Measurements from ENCODE around the gene ASTN2.

The ASTN2 gene

DNA sequence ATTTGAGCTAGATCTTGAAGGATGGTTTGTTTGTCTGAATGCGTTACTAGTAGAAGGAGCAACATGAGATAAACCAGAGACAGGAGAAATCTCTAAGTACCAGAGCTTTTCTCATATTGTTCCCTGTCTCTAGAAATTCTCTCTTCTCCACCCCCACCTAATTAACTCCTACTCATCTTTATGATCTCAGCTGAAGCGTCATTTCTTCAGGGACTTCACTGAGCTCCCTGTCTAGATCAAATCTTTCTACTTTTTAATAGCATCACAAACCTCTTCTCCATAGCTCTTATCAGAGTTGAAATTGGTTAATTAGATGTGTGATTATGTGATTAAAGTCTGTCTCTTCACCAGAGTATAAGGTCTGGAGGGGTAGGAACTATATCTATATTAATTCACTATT is 1035.0 kb downstream of the ASTN2 start:
- TF ChIP-seq, protein P1, sequence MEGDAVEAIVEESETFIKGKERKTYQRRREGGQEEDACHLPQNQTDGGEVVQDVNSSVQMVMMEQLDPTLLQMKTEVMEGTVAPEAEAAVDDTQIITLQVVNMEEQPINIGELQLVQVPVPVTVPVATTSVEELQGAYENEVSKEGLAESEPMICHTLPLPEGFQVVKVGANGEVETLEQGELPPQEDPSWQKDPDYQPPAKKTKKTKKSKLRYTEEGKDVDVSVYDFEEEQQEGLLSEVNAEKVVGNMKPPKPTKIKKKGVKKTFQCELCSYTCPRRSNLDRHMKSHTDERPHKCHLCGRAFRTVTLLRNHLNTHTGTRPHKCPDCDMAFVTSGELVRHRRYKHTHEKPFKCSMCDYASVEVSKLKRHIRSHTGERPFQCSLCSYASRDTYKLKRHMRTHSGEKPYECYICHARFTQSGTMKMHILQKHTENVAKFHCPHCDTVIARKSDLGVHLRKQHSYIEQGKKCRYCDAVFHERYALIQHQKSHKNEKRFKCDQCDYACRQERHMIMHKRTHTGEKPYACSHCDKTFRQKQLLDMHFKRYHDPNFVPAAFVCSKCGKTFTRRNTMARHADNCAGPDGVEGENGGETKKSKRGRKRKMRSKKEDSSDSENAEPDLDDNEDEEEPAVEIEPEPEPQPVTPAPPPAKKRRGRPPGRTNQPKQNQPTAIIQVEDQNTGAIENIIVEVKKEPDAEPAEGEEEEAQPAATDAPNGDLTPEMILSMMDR (IDR thresholded peaks at IDR 0.05; ENCODE audit: low read depth, low read length, poor library complexity, severe bottlenecking), result no peak
- no peak for TF ChIP-seq EZH2phosphoT487 (IDR thresholded peaks at IDR 0.05; ENCODE audit: borderline replicate concordance, low read length)
- Histone ChIP-seq H3K4me3 (ENCODE audit: low read length) (no peak overlapping the region), H3K27ac (ENCODE audit: low read depth, low read length) (no peak overlapping the region), H3F3A (ENCODE audit: control insufficient read depth, insufficient read depth) (no peaks in the 10 kb centered on the region), H4K20me1 (ENCODE audit: control insufficient read depth, insufficient read depth, low read depth, low read length) (no peaks in the 10 kb centered on the region), H3K36me3 (ENCODE audit: control insufficient read depth, low read length) (no peaks in the 10 kb centered on the region), H3K4me1 (ENCODE audit: control insufficient read depth, low read length) (peaks cover 3% of the 10 kb centered on the region; the same call in 1 of the 2 replicates), H3K9me2 (replicated peaks; ENCODE audit: control insufficient read depth, low read length) (no peaks in the 10 kb centered on the region), H3K9me3 (ENCODE audit: control insufficient read depth, insufficient read depth, low read length) (no peaks in the 10 kb centered on the region), H3K4me2 (ENCODE audit: low read length) (no peak overlapping the region), H3K79me2 (ENCODE audit: control insufficient read depth, low read length) (no peaks in the 10 kb centered on the region), H3K27me3 (ENCODE audit: control insufficient read depth, low read length) (no peaks in the 10 kb centered on the region)

DNA sequence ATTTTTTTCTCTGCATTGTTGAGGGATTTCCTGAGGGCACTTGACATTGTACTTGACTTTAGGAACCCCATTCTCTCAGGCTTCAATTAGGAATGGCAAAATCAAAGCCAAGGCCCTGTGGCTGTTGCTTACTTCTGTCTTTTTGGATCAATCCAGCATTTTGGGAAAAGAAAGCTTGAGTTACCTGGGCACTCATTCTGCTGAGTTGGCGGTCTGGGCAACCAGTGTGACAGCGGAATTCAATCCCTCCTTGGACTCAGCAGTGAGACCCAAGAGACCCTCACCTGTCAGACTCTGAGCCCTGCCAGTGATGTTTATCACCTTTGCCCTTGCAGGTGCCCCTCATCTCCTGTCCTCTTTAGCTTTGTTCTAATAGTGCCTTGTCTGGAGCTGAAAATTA is 1036.0 kb downstream of the ASTN2 start:
- Histone ChIP-seq H3K79me2 (ENCODE audit: control insufficient read depth, low read length) (no peaks in the 10 kb centered on the region), H4K20me1 (ENCODE audit: control insufficient read depth, insufficient read depth, low read depth, low read length) (no peaks in the 10 kb centered on the region), H3K27me3 (ENCODE audit: control insufficient read depth, low read length) (no peaks in the 10 kb centered on the region), H3K4me2 (ENCODE audit: low read length) (no peak overlapping the region), H3K27ac (ENCODE audit: low read depth, low read length) (no peak overlapping the region), H3K9me2 (replicated peaks; ENCODE audit: control insufficient read depth, low read length) (no peaks in the 10 kb centered on the region), H3F3A (ENCODE audit: control insufficient read depth, insufficient read depth) (no peaks in the 10 kb centered on the region), H3K9me3 (ENCODE audit: control insufficient read depth, insufficient read depth, low read length) (no peaks in the 10 kb centered on the region), H3K36me3 (ENCODE audit: control insufficient read depth, low read length) (no peaks in the 10 kb centered on the region), H3K4me3 (ENCODE audit: low read length) (no peak overlapping the region), H3K4me1 (ENCODE audit: control insufficient read depth, low read length) (peaks cover 3% of the 10 kb centered on the region; the same call in 1 of the 2 replicates)
- TF ChIP-seq EZH2phosphoT487 (IDR thresholded peaks at IDR 0.05; ENCODE audit: borderline replicate concordance, low read length), result no peak
- TF ChIP-seq, protein P1 (IDR thresholded peaks at IDR 0.05; ENCODE audit: low read depth, low read length, poor library complexity, severe bottlenecking), result no peak

DNA sequence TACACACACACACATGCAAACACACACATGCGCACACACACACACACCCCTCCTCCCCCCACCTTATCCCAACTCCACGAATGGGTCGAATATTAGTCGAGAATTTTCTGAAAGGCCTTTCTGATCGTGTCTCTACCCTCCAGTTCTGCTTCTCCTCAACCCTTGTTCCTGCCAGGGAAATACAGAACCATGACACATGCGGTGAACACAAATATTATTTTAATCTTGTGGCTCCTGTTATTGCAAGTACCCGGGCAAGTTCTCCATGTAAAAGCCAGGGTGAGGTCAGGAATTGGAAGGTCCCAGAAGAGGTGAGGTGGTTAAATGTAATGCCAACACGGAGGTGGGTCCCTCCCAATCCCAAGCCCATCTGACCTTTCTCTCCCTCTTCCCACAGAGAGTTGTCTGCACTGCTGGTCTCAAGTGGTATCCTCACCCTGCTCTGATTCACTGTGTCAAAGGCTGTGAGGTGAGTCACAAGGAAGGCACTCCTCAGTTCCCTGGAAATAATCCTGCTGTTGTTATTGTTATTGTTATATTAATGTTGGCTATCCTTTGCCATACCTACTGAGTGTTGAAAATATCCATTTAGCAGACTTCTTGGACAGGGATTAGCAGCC is 1037.6 kb downstream of the ASTN2 start:
- Histone ChIP-seq H3K9me3 (ENCODE audit: control insufficient read depth, insufficient read depth, low read length) (no peaks in the 10 kb centered on the region), H3K79me2 (ENCODE audit: control insufficient read depth, low read length) (no peaks in the 10 kb centered on the region), H4K20me1 (ENCODE audit: control insufficient read depth, insufficient read depth, low read depth, low read length) (no peaks in the 10 kb centered on the region), H3F3A (ENCODE audit: control insufficient read depth, insufficient read depth) (no peaks in the 10 kb centered on the region), H3K4me1 (ENCODE audit: control insufficient read depth, low read length) (no peaks in the 10 kb centered on the region), H3K27ac (ENCODE audit: low read depth, low read length) (no peak overlapping the region), H3K36me3 (ENCODE audit: control insufficient read depth, low read length) (no peaks in the 10 kb centered on the region), H3K27me3 (ENCODE audit: control insufficient read depth, low read length) (no peaks in the 10 kb centered on the region), H3K9me2 (replicated peaks; ENCODE audit: control insufficient read depth, low read length) (no peaks in the 10 kb centered on the region), H3K4me2 (ENCODE audit: low read length) (no peak overlapping the region), H3K4me3 (ENCODE audit: low read length) (no peak overlapping the region)
- TF ChIP-seq, protein P1 (IDR thresholded peaks at IDR 0.05; ENCODE audit: low read depth, low read length, poor library complexity, severe bottlenecking), result no peak
- TF ChIP-seq EZH2phosphoT487 (IDR thresholded peaks at IDR 0.05; ENCODE audit: borderline replicate concordance, low read length), result no peak

Data from DOHH2 (cell line).